Ecto neural progenitor cell (in vitro differentiated cells): ENCODE data around the gene TSPAN15.

Experiments
- DNase-seq: peaks from one replicate; pipeline ENCODE4 v3.0.0-alpha.2; 2018; ENCODE audit warnings: low spot score

Gene TSPAN15

GRCh38 chr10:69553328-69553727 is 102.1 kb downstream of the TSPAN15 start:
- DNase-seq, result no peak

GRCh38 chr10:69554611-69555010 is 103.3 kb downstream of the TSPAN15 start:
- no peak for DNase-seq
